Astrocyte (in vitro differentiated cells and primary cell): ENCODE data around the gene CARD18. TPM values are rescaled to one million over a fixed set of nuclear protein-coding genes. Genes with fewer than 3 reads are reported as not detected.

Source experiments
- DNase-seq: peaks from one replicate; pipeline ENCODE4 v3.0.0-alpha.2; 2010; ENCODE audit warnings: low read depth
- FAIRE-seq: peaks from 2 replicates; lab custom pipeline; 2011; peaks lifted over from hg19 to GRCh38; lab: Jason Lieb, UNC
- H2AFZ ChIP-seq: 2 replicates; pipeline ENCODE4 v1.6.0; 2012; ENCODE audit warnings: low read depth, low read length, inconsistent platforms
- H3K27ac ChIP-seq: 2 replicates; pipeline ENCODE4 v1.5.1; 2011; ENCODE audit warnings: low read depth, low read length, inconsistent platforms
- H3K27me3 ChIP-seq: 2 replicates; pipeline ENCODE4 v1.6.0; 2011; ENCODE audit warnings: low read length, inconsistent platforms; ENCODE audit not compliant: insufficient read depth
- H3K36me3 ChIP-seq: 2 replicates; pipeline ENCODE4 v1.5.1; 2011; ENCODE audit warnings: low read length, inconsistent platforms; ENCODE audit not compliant: insufficient read depth
- H3K4me1 ChIP-seq: 2 replicates; pipeline ENCODE4 v1.5.1; 2011; ENCODE audit warnings: low read length, inconsistent platforms; ENCODE audit not compliant: insufficient read depth
- H3K4me2 ChIP-seq: 2 replicates; pipeline ENCODE4 v1.6.0; 2012; ENCODE audit warnings: low read length, inconsistent platforms
- H3K4me3 ChIP-seq: 2 replicates; pipeline ENCODE4 v1.5.1; 2011; ENCODE audit warnings: low read depth, mild to moderate bottlenecking, low read length, inconsistent platforms; ENCODE audit not compliant: insufficient read depth
- H3K79me2 ChIP-seq: 2 replicates; pipeline ENCODE4 v1.6.0; 2012; ENCODE audit warnings: mild to moderate bottlenecking, low read length, inconsistent platforms; ENCODE audit not compliant: insufficient read depth
- H3K9ac ChIP-seq: 2 replicates; pipeline ENCODE4 v1.6.0; 2012; ENCODE audit warnings: mild to moderate bottlenecking, low read length, inconsistent platforms
- H3K9me3 ChIP-seq: 2 replicates; pipeline ENCODE4 v1.5.1; 2012; ENCODE audit warnings: low read depth, mild to moderate bottlenecking, low read length, inconsistent platforms; ENCODE audit not compliant: insufficient read depth
- H4K20me1 ChIP-seq: 2 replicates; pipeline ENCODE4 v1.6.0; 2012; ENCODE audit warnings: low read length, inconsistent platforms; ENCODE audit not compliant: insufficient read depth
- H3K27ac Mint-ChIP-seq: one replicate; pipeline ENCODE4 v1.8.0; 2021; ENCODE audit warnings: mild to moderate bottlenecking, mixed read lengths; ENCODE audit not compliant: unreplicated experiment
- H3K27me3 Mint-ChIP-seq: one replicate; pipeline ENCODE4 v1.8.0; 2021; ENCODE audit warnings: low read depth, mixed read lengths; ENCODE audit not compliant: unreplicated experiment
- H3K36me3 Mint-ChIP-seq: one replicate; pipeline ENCODE4 v1.8.0; 2021; ENCODE audit warnings: low read depth, mixed read lengths; ENCODE audit not compliant: unreplicated experiment
- H3K4me1 Mint-ChIP-seq: one replicate; pipeline ENCODE4 v1.8.0; 2021; ENCODE audit warnings: low read depth, mixed read lengths; ENCODE audit not compliant: unreplicated experiment
- H3K4me3 Mint-ChIP-seq: one replicate; pipeline ENCODE4 v1.8.0; 2021; ENCODE audit warnings: mild to moderate bottlenecking, moderate library complexity, mixed read lengths; ENCODE audit not compliant: unreplicated experiment
- H3K9me3 Mint-ChIP-seq: one replicate; pipeline ENCODE4 v1.8.0; 2021; ENCODE audit warnings: mild to moderate bottlenecking, mixed read lengths; ENCODE audit not compliant: unreplicated experiment
- EZH2 ChIP-seq: IDR thresholded peaks from 2 replicates; pipeline ENCODE4 v1.6.1; 2012; ENCODE audit warnings: mild to moderate bottlenecking, low read length, inconsistent platforms; ENCODE audit not compliant: insufficient read depth
- total RNA-seq: library from RNA; stranded (reverse); gene quantifications from 2 replicates; pipeline ENCODE4 v1.2.1, GENCODE V29; 2021
- TF ChIP-seq, protein P1 (sequence below): IDR thresholded peaks from 2 replicates; pipeline ENCODE4 v1.5.1; 2011; ENCODE audit warnings: low read depth, mild to moderate bottlenecking, inconsistent platforms, low read length, moderate library complexity; ENCODE audit not compliant: insufficient read depth

CARD18 gene
- total RNA-seq, 1 donor from 2014 or later = not detected

DNA sequence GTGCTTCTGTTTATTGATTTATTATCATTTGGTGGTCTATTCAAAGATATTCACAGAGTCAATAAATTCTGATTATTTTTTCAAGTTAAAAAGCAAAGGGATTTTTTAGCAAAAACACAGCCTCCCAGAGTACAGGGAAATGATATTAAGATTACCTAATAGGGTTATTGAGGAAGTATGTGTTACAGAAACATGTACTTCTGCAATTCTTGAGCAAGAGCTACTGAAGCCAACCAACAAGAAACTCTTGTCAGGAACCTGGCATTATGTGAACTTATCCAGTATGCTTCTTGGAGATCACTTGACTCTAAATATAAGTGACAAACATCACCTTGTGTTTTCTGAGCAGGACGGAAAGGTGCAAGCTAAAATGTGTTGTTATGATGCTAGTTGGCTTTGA, 42.0 kb upstream of the CARD18 start:
- no peaks in the 10 kb centered on the region for H3K79me2 ChIP-seq
- H3K36me3 ChIP-seq = no peaks in the 10 kb centered on the region
- H3K27ac ChIP-seq = no peak overlapping the region
- no peaks in the 10 kb centered on the region for H3K27me3 ChIP-seq
- FAIRE-seq (peak; percentile 72), DNase-seq (peak; percentile 9)
- no peak overlapping the region for H3K9ac ChIP-seq
- Mint-ChIP-seq H3K27ac (no peak overlapping the region), H3K4me3 (no peak overlapping the region), H3K4me1 (peaks cover 10% of the 10 kb centered on the region), H3K36me3 (no peaks in the 10 kb centered on the region), H3K27me3 (no peaks in the 10 kb centered on the region), H3K9me3 (no peaks in the 10 kb centered on the region)
- H4K20me1 ChIP-seq = no peaks in the 10 kb centered on the region
- H3K4me1 ChIP-seq = peaks cover 3% of the 10 kb centered on the region
- no peak overlapping the region for H3K4me2 ChIP-seq
- no peaks in the 10 kb centered on the region for H3K9me3 ChIP-seq
- no peak overlapping the region for H3K4me3 ChIP-seq
- H2AFZ ChIP-seq = no peak overlapping the region
- TF ChIP-seq EZH2 = no peak
- TF ChIP-seq, protein P1, sequence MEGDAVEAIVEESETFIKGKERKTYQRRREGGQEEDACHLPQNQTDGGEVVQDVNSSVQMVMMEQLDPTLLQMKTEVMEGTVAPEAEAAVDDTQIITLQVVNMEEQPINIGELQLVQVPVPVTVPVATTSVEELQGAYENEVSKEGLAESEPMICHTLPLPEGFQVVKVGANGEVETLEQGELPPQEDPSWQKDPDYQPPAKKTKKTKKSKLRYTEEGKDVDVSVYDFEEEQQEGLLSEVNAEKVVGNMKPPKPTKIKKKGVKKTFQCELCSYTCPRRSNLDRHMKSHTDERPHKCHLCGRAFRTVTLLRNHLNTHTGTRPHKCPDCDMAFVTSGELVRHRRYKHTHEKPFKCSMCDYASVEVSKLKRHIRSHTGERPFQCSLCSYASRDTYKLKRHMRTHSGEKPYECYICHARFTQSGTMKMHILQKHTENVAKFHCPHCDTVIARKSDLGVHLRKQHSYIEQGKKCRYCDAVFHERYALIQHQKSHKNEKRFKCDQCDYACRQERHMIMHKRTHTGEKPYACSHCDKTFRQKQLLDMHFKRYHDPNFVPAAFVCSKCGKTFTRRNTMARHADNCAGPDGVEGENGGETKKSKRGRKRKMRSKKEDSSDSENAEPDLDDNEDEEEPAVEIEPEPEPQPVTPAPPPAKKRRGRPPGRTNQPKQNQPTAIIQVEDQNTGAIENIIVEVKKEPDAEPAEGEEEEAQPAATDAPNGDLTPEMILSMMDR = no peak

DNA sequence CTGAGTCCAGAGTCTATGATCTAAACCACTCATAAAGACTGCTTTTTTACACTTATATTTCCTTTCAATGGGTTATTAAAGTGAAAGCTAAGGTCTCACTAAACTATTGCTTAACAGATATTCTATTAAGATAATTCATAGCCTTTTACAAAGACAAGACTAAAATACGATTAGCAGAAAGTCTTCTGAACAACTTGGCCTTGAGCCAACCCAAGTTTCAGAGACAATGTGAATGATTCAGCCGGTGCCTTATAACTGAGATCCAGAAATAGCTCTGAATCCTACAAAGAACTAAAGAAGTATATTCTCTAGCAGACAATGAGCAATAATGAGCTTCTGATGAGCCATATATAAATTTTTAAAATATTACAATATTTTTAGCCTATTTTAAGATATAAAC, 41.5 kb upstream of the CARD18 start:
- H3K9me3 Mint-ChIP-seq = no peaks in the 10 kb centered on the region
- H3K27ac ChIP-seq = no peak overlapping the region
- TF ChIP-seq, protein P1 = no peak
- TF ChIP-seq EZH2 = no peak
- H3K4me1 ChIP-seq = peaks cover 3% of the 10 kb centered on the region
- no peak for FAIRE-seq
- no peaks in the 10 kb centered on the region for H4K20me1 ChIP-seq
- H3K9me3 ChIP-seq = no peaks in the 10 kb centered on the region
- H3K36me3 ChIP-seq = no peaks in the 10 kb centered on the region
- peak; percentile 69 for DNase-seq
- no peaks in the 10 kb centered on the region for H3K27me3 ChIP-seq
- no peak overlapping the region for H3K4me3 ChIP-seq
- no peak overlapping the region for H3K9ac ChIP-seq
- H3K4me3 Mint-ChIP-seq = no peak overlapping the region
- no peaks in the 10 kb centered on the region for H3K27me3 Mint-ChIP-seq
- no peak overlapping the region for H2AFZ ChIP-seq
- H3K79me2 ChIP-seq = no peaks in the 10 kb centered on the region
- H3K4me1 Mint-ChIP-seq = peaks cover 10% of the 10 kb centered on the region
- peak overlapping the region; percentile 10 for H3K4me2 ChIP-seq
- H3K27ac Mint-ChIP-seq = no peak overlapping the region
- no peaks in the 10 kb centered on the region for H3K36me3 Mint-ChIP-seq

DNA sequence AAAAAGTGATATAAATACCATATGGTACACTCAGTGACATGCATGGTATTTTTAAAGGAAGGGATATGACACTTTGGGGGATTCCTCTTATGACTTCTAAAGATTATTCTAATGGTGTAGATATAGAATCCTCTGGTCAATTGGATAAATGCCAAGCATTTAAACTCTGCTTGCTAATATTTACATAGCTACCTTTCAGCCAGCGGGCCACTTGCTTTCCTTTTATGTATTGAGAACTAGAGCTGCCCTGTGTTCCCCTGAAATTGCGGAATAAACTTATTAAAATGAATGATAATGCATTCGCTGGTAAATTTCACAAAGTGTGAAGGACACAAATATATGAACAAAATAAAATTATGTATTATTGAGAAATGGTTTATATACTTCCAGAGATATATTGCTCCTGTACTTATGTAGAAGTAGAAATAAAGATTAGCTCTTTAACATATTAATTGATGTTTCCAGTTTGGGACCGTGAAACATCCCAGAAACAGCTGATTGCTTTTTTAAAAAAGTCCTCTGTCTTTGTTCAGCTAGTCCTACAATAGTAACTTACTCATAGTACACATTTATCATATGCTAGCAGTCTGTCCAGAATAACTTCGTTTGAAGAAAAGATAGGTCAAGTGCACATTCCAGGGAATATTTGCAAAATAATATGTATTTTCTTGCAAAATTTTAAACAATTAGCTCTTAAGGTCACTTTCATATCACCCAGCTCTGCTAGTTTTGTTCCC, 40.1 kb upstream of the CARD18 start:
- H4K20me1 ChIP-seq = no peaks in the 10 kb centered on the region
- Mint-ChIP-seq H3K27me3 (no peaks in the 10 kb centered on the region), H3K9me3 (no peaks in the 10 kb centered on the region), H3K36me3 (no peaks in the 10 kb centered on the region), H3K27ac (no peak overlapping the region), H3K4me3 (no peak overlapping the region), H3K4me1 (peaks cover 10% of the 10 kb centered on the region)
- H3K27me3 ChIP-seq = no peaks in the 10 kb centered on the region
- H3K27ac ChIP-seq = no peak overlapping the region
- no peak for FAIRE-seq
- no peaks in the 10 kb centered on the region for H3K9me3 ChIP-seq
- no peak overlapping the region for H3K9ac ChIP-seq
- peaks cover 3% of the 10 kb centered on the region for H3K4me1 ChIP-seq
- H3K36me3 ChIP-seq = no peaks in the 10 kb centered on the region
- DNase-seq = peak; percentile 4
- TF ChIP-seq EZH2 = no peak
- TF ChIP-seq, protein P1 = no peak
- no peaks in the 10 kb centered on the region for H3K79me2 ChIP-seq
- no peak overlapping the region for H3K4me2 ChIP-seq
- H2AFZ ChIP-seq = no peak overlapping the region
- no peak overlapping the region for H3K4me3 ChIP-seq
